K562 (cell line): ENCODE results near the gene RNU1-4.
"Not testable (repeated sequence)": the region's sequence is repeated elsewhere in the genome, so short reads cannot be mapped to it uniquely, and the experiment has no call there.

Source experiments
- ATF1 ChIP-seq, 2 experiments: fragments of 450-650 bp in 1 of 2; IDR thresholded peaks; 2 replicates each; pipeline ENCODE4 v1.6.1; 2016; ENCODE audit warnings: missing compliant biosample characterization in 1 of 2, missing genetic modification characterization in 1 of 2
- CTCF ChIP-seq, 3 experiments: IDR thresholded peaks in 2 of 3; conservative IDR thresholded peaks in 1 of 3; 2 replicates each; pipeline ENCODE4 v1.5.1; 2011 to 2012; ENCODE audit warnings: low read length in 3 of 3, mild to moderate bottlenecking in 3 of 3, control low read depth in 2 of 3, improper control_type of control experiment in 1 of 3, inconsistent platforms in 1 of 3, low read depth in 1 of 3, mixed read lengths in 1 of 3, moderate library complexity in 1 of 3; ENCODE audit not compliant: insufficient read depth in 2 of 3
- EZH2 ChIP-seq: IDR thresholded peaks from 2 replicates; pipeline ENCODE4 v1.6.1; 2012; ENCODE audit warnings: low read depth, mild to moderate bottlenecking, inconsistent platforms, low read length, borderline replicate concordance
- POLR2A ChIP-seq: fragments of 450-650 bp; conservative IDR thresholded peaks from 2 replicates; pipeline ENCODE4 v1.6.1; 2016
- POLR2AphosphoS5 ChIP-seq: IDR thresholded peaks from 2 replicates; pipeline ENCODE4 v1.6.1; 2011; ENCODE audit warnings: mild to moderate bottlenecking, low read depth, low read length, moderate library complexity; ENCODE audit not compliant: control insufficient read depth, insufficient read depth
- WHSC1 ChIP-seq: IDR thresholded peaks from one replicate; pipeline ENCODE4 v1.6.1; 2012; ENCODE audit warnings: low read length, control low read depth, inconsistent platforms

GRCh38 chr1:16776248-16776647 lies 35.9 kb downstream of the RNU1-4 start:
- not testable (repeated sequence) for TF ChIP-seq POLR2AphosphoS5; ATF1 (CRISPR knock-in tag; IDR thresholded peaks at IDR 0.05); ATF1 (tag; IDR thresholded peaks at IDR 0.05); CTCF (IDR thresholded peaks at IDR 0.05 in 2 of 3, conservative IDR thresholded peaks at IDR 0.05 in 1 of 3; ENCODE audit: insufficient read depth in 2 of 3, low read depth in 1 of 3, low read length in 3 of 3); EZH2; POLR2A; WHSC1
